Common myeloid progenitor, CD34-positive (primary cell): ENCODE results near the gene SERGEF.

Source experiments
- CTCF ChIA-PET: fragments of 350-600 bp; sonication (Branson Sonifier 250); formaldehyde crosslinking; loops from one replicate; lab custom pipeline; 2021; ENCODE audit warnings: antibody characterized with exemption; lab: Charles Lee
- POLR2A ChIA-PET: fragments of 350-600 bp; sonication (Branson Sonifier 250); formaldehyde crosslinking; loops from one replicate; lab custom pipeline; 2021; ENCODE audit warnings: antibody characterized with exemption; lab: Charles Lee
- DNase-seq, 3 donors: peaks; one replicate each; pipeline versions ENCODE4 v3.0.0 to v3.0.0-alpha.2; 2013
- H3K27ac ChIP-seq, 2 experiments: 1 replicate in 1 of 2; 2 replicates in 1 of 2; pipeline ENCODE4 v1.7.0; 2013; ENCODE audit warnings: inconsistent platforms in 2 of 2, low read length in 2 of 2, mild to moderate bottlenecking in 2 of 2, low read depth in 1 of 2, moderate library complexity in 1 of 2; ENCODE audit not compliant: severe bottlenecking in 2 of 2, insufficient read depth in 1 of 2, poor library complexity in 1 of 2
- H3K27me3 ChIP-seq, 5 experiments: replicated peaks in 2 of 5; 1 replicate in 3 of 5; 2 replicates in 2 of 5; pipeline versions ENCODE4 v1.6.1 to v1.7.0; 2013; ENCODE audit warnings: low read length in 4 of 5, mild to moderate bottlenecking in 2 of 5, moderate library complexity in 2 of 5, inconsistent platforms in 1 of 5; ENCODE audit not compliant: insufficient read depth in 5 of 5, control insufficient read depth in 4 of 5
- H3K36me3 ChIP-seq, 4 experiments: 1 replicate in 2 of 4; 2 replicates in 2 of 4; pipeline versions ENCODE4 v1.6.1 to v1.7.0; 2013; ENCODE audit warnings: low read length in 3 of 4, control low read depth in 1 of 4, mild to moderate bottlenecking in 1 of 4; ENCODE audit not compliant: control insufficient read depth in 4 of 4, insufficient read depth in 4 of 4
- H3K4me1 ChIP-seq, 4 experiments: 1 replicate in 3 of 4; 2 replicates in 1 of 4; pipeline versions ENCODE4 v1.6.1 to v1.7.1; 2013; ENCODE audit warnings: low read length in 3 of 4, mild to moderate bottlenecking in 3 of 4, control low read depth in 1 of 4, inconsistent platforms in 1 of 4, moderate library complexity in 1 of 4; ENCODE audit not compliant: control insufficient read depth in 4 of 4, insufficient read depth in 4 of 4; ENCODE audit errors: control extremely low read depth in 1 of 4
- H3K4me3 ChIP-seq, 7 experiments: 1 replicate in 4 of 7; 2 replicates in 3 of 7; pipeline versions ENCODE4 v1.5.1 to v1.7.0; 2013; ENCODE audit warnings: mild to moderate bottlenecking in 7 of 7, low read length in 6 of 7, moderate library complexity in 6 of 7, inconsistent platforms in 2 of 7, low read depth in 2 of 7, control low read depth in 1 of 7; ENCODE audit not compliant: insufficient read depth in 4 of 7, control insufficient read depth in 1 of 7; ENCODE audit errors: extremely low read depth in 1 of 7
- H3K9me3 ChIP-seq, 5 experiments: 1 replicate in 4 of 5; 2 replicates in 1 of 5; pipeline versions ENCODE4 v1.6.1 to v1.7.1; 2013; ENCODE audit warnings: low read length in 4 of 5, mild to moderate bottlenecking in 2 of 5, inconsistent platforms in 1 of 5, low read depth in 1 of 5, moderate library complexity in 1 of 5; ENCODE audit not compliant: control insufficient read depth in 4 of 5, insufficient read depth in 2 of 5; ENCODE audit errors: control extremely low read depth in 1 of 5
- WGBS: methylation state at CpG from one replicate; pipeline ENCODE4 v1.1.5; 2013; ENCODE audit not compliant: insufficient coverage; 5-methylcytosine and 5-hydroxymethylcytosine counted together

The SERGEF gene

DNA sequence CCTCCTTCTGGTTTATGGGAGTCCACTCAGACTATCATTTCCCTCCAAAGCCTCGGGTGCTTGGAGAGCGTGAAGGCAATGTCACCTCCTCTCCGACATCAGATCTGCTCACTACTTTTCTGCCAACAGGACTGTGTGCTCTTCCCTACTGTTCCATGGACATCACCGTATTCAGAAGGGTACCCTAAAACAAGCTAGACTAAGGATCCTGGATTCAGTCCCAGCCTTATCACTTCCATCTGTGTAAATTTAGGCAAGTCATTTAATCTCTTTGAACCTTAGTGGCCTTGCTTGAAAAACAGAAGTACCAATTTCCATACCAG is 200.0 kb downstream of the SERGEF start:
- CTCF ChIA-PET: interaction anchor here (1.2 kb wide), 1 partner anchor 12 kb away, joined by 3 read pairs; no protein-coding TSS in a partner anchor
- Histone ChIP-seq H3K4me1 (no peaks in the 10 kb centered on the region), H3K9me3 (peaks cover 0 to 2% (median 0%) of the 10 kb centered on the region in 5 experiments), H3K27ac (no peak overlapping the region), H3K36me3 (no peaks in the 10 kb centered on the region), H3K27me3 (no peaks in the 10 kb centered on the region), H3K4me3 (no peak overlapping the region)
- no peak for DNase-seq
- POLR2A ChIA-PET: no interaction called here
- 86% methylated on average over 4 of the region's 4 CpGs for WGBS

DNA sequence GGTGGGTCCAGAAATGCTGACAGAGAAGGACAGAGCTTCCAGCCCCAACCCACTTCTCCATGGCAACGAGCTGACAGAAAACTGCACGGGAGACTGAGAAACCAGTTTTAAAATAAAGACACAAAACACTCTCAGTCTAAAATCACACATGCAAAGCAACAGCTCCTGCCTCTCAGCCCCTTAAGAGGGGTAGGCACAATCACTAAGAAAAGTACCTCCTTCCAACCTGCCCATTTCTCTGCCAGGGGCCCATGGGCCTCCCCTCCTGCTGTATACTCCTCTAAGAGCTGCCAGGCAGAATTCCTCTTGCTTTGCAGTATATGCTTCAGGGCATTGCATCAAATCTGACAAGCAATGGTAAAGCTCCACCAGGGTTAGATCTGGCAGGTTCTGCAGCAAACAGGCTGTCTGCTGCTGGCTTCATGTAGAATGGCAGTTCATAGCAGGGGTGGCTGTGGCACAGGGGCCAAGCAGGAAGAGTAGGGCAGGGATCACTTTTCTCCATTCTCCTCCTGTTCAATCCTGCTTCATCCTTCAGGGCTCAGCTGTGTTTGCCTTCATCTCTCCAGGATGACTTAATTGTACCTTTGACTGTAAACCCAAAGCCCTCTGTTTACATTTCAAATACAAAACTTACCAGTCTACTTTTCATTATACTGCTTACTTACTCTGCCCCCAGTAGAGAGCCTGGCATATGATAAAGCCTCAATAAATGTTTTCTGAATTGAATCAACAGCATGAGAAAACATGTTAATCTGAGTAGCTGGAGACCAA is 200.6 kb downstream of the SERGEF start:
- WGBS: 100% methylated on average over 1 of the region's 2 CpGs
- H3K36me3 ChIP-seq: no peaks in the 10 kb centered on the region
- POLR2A ChIA-PET: no interaction called here
- H3K4me3 ChIP-seq: no peak overlapping the region
- DNase-seq: no peak
- peaks cover 0 to 2% (median 0%) of the 10 kb centered on the region in 5 experiments for H3K9me3 ChIP-seq
- no peaks in the 10 kb centered on the region for H3K4me1 ChIP-seq
- CTCF ChIA-PET: interaction anchor here (1.2 kb wide), 1 partner anchor 12 kb away, joined by 3 read pairs; no protein-coding TSS in a partner anchor
- no peak overlapping the region for H3K27ac ChIP-seq
- no peaks in the 10 kb centered on the region for H3K27me3 ChIP-seq

DNA sequence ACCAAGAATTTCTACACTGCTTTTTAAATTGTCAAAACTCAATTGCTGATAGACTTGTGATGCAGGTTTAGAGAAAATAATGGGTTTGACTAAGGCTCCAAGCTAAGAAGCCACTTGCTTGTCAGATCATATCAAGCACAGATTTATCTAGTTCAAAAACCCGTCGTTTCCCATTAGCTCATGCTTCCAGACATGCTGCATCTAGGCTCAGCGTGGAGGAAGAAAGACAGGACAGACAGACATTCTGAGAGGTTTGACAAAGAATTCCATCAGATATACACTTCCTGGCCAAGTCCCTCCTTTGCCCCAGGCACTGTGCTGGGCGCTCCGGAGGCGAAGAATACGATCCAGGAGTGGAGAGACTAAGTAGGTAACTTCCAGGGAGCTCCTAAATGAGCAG is 201.5 kb downstream of the SERGEF start:
- DNase-seq: no peak
- Histone ChIP-seq H3K9me3 (peaks cover 0 to 2% (median 0%) of the 10 kb centered on the region in 5 experiments), H3K4me3 (no peak overlapping the region), H3K36me3 (no peaks in the 10 kb centered on the region), H3K27me3 (no peaks in the 10 kb centered on the region), H3K27ac (no peak overlapping the region), H3K4me1 (no peaks in the 10 kb centered on the region)
- WGBS: 98% methylated on average over 7 of the region's 7 CpGs
- CTCF ChIA-PET: no interaction called here
- POLR2A ChIA-PET: no interaction called here

DNA sequence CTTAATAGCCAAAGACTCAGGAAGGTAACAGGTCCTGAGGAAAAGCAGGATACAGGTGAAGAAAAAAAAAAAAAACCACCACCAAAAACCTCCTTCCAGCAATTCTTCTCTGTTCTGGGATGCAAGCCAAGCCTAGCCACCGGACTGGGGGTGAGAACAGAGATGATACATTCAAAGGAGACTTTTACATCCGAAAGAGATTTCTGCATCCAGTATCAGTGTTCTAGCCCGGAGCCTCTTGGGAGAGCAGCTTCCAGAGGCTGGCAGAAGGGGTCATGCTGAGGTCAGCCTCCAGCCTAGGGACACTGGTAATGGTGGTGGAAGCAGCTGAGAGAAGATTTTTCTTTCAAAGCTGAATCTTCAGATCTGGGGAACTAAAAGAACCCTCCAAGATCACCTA is 202.1 kb downstream of the SERGEF start:
- ChIA-PET POLR2A (no interaction called here), CTCF (no interaction called here)
- DNase-seq: no peak
- Histone ChIP-seq H3K27ac (no peak overlapping the region), H3K4me1 (no peaks in the 10 kb centered on the region), H3K9me3 (peaks cover 0 to 2% (median 0%) of the 10 kb centered on the region in 5 experiments), H3K27me3 (no peaks in the 10 kb centered on the region), H3K4me3 (no peak overlapping the region), H3K36me3 (no peaks in the 10 kb centered on the region)
- WGBS: 73% methylated on average over 3 of the region's 3 CpGs

DNA sequence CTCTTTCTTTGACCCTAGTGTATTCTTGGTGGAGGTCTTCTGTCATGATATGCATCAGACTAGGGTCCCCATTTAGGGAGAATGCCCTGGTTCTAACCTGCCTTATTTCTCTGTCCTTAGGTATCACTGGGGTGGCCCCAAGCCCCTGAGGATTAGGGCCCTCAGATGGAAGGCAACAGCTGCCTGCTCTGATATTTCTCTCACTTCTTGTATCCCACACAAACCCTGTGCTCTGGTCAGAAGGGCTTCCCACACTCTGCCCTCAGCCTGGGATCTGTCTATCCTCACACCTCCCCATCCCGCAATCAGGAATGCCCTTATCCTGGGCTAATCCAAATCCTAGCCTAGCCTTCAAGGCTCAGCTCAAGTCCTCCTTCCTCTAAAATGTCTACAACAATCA is 202.8 kb downstream of the SERGEF start:
- no peak overlapping the region for H3K27ac ChIP-seq
- H3K36me3 ChIP-seq: no peaks in the 10 kb centered on the region
- CTCF ChIA-PET: no interaction called here
- peaks cover 0 to 2% (median 0%) of the 10 kb centered on the region in 5 experiments for H3K9me3 ChIP-seq
- no peak overlapping the region for H3K4me3 ChIP-seq
- DNase-seq: no peak
- POLR2A ChIA-PET: no interaction called here
- H3K27me3 ChIP-seq: no peaks in the 10 kb centered on the region
- WGBS: 100% methylated on average over 1 of the region's 1 CpG
- H3K4me1 ChIP-seq: no peaks in the 10 kb centered on the region

DNA sequence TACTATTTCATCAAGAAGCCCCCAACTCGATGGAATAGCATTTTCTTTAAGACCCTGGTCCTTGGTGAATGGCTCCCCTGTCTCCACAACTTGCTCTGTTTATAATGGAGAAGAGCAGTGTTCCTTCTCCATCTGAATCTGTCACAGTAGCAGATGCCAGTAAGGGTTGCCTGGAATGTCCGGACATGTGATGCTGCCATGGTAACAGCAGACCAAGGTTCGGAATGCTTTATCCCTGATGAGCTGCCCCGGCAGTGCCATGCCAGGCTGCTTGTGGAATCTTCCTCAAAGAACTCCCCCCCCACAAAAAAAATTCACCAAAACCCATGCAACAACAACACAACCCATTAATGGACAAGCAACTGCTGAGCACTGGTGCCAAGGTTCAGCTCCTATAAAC is 205.8 kb downstream of the SERGEF start:
- Histone ChIP-seq H3K27me3 (no peaks in the 10 kb centered on the region), H3K27ac (no peak overlapping the region), H3K9me3 (peaks cover 0 to 2% (median 0%) of the 10 kb centered on the region in 5 experiments), H3K4me3 (no peak overlapping the region), H3K4me1 (no peaks in the 10 kb centered on the region), H3K36me3 (no peaks in the 10 kb centered on the region)
- ChIA-PET CTCF (no interaction called here), POLR2A (interaction anchor here (0.6 kb wide), 1 partner anchor 504 kb away, joined by 3 read pairs; no protein-coding TSS in a partner anchor)
- no peak for DNase-seq
- 100% methylated on average over 2 of the region's 4 CpGs for WGBS

DNA sequence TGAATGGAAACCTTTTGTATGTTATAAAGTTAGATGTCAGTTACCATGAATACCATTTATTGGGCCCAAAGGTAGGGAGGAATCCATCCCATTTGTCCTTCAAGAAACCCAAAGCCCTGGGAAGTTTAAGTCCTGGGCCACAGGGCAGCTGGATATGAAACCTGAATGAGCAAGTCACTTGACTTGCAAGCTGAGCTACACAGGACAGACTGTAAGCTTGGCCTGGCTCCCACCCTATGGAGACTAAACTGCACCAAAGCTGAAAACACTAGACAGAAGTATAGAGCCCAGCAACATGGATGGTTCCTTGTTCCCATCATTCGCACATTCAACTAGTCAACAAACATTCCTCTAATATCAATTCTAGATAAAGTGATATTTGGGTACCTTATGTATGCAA is 207.0 kb downstream of the SERGEF start:
- ChIA-PET POLR2A (no interaction called here), CTCF (no interaction called here)
- peaks cover 0 to 2% (median 0%) of the 10 kb centered on the region in 5 experiments for H3K9me3 ChIP-seq
- no peak overlapping the region for H3K27ac ChIP-seq
- H3K4me3 ChIP-seq: no peak overlapping the region
- no CpG with 5 or more reads among the region's 1 CpG for WGBS
- no peaks in the 10 kb centered on the region for H3K27me3 ChIP-seq
- H3K4me1 ChIP-seq: no peaks in the 10 kb centered on the region
- no peaks in the 10 kb centered on the region for H3K36me3 ChIP-seq
- DNase-seq: no peak
